ENCODE data around the gene GATA5. TPM values are rescaled to one million over a fixed set of nuclear protein-coding genes. Genes with fewer than 3 reads are reported as not detected.

GATA5 gene
- polyA plus RNA-seq, 4 donors = 2.1 to 7.7 (median 6.3) TPM

- no peak for DNase-seq (ENCODE audit: low read depth in 4 of 4, low spot score in 3 of 4)
Measured at GRCh38 chr20:62475027-62475771, 596 bp downstream of the GATA5 start.

GRCh38 chr20:62474604-62475026 lies 1.2 kb downstream of the GATA5 start:
- no peak for DNase-seq (ENCODE audit: low read depth in 4 of 4, low spot score in 3 of 4)

- DNase-seq (ENCODE audit: low read depth in 4 of 4, low spot score in 3 of 4) = no peak
Measured at GRCh38 chr20:62473717-62474603, 1.8 kb downstream of the GATA5 start.

- DNase-seq (ENCODE audit: low read depth in 4 of 4, low spot score in 3 of 4) = no peak
Measured at GRCh38 chr20:62472941-62473585, 2.7 kb downstream of the GATA5 start.

GRCh38 chr20:62472138-62472940 lies 3.5 kb downstream of the GATA5 start:
- DNase-seq (ENCODE audit: low read depth in 4 of 4, low spot score in 3 of 4) = no peak

- DNase-seq (ENCODE audit: low read depth in 4 of 4, low spot score in 3 of 4) = no peak
Measured at GRCh38 chr20:62470459-62470858, 5.3 kb downstream of the GATA5 start.

- no peak for DNase-seq (ENCODE audit: low read depth in 4 of 4, low spot score in 3 of 4)
Measured at GRCh38 chr20:62470001-62470400, 5.8 kb downstream of the GATA5 start.

- no peak for DNase-seq (ENCODE audit: low read depth in 4 of 4, low spot score in 3 of 4)
Measured at GRCh38 chr20:62469352-62469751, 6.4 kb downstream of the GATA5 start.

- no peak for DNase-seq (ENCODE audit: low read depth in 4 of 4, low spot score in 3 of 4)
Measured at GRCh38 chr20:62466806-62467537, 8.8 kb downstream of the GATA5 start.

GRCh38 chr20:62466072-62466760 lies 9.6 kb downstream of the GATA5 start:
- no peak for DNase-seq (ENCODE audit: low read depth in 4 of 4, low spot score in 3 of 4)

GRCh38 chr20:62464990-62465389 lies 10.8 kb downstream of the GATA5 start:
- no peak for DNase-seq (ENCODE audit: low read depth in 4 of 4, low spot score in 3 of 4)

- DNase-seq (ENCODE audit: low read depth in 4 of 4, low spot score in 3 of 4) = no peak
Measured at GRCh38 chr20:62464425-62464770, 11.4 kb downstream of the GATA5 start.

- DNase-seq (ENCODE audit: low read depth in 4 of 4, low spot score in 3 of 4) = no peak
Measured at GRCh38 chr20:62463651-62464424, 12.0 kb downstream of the GATA5 start.

GRCh38 chr20:62462976-62463592 lies 12.7 kb downstream of the GATA5 start:
- DNase-seq (ENCODE audit: low read depth in 4 of 4, low spot score in 3 of 4) = no peak

GRCh38 chr20:62461834-62462233 lies 14.0 kb downstream of the GATA5 start:
- DNase-seq (ENCODE audit: low read depth in 4 of 4, low spot score in 3 of 4) = no peak

GRCh38 chr20:62461157-62461556 lies 14.6 kb downstream of the GATA5 start:
- DNase-seq (ENCODE audit: low read depth in 4 of 4, low spot score in 3 of 4) = no peak

- DNase-seq (ENCODE audit: low read depth in 4 of 4, low spot score in 3 of 4) = no peak
Measured at GRCh38 chr20:62460678-62461077, 15.1 kb downstream of the GATA5 start.

GRCh38 chr20:62459488-62459887 lies 16.3 kb downstream of the GATA5 start:
- DNase-seq (ENCODE audit: low read depth in 4 of 4, low spot score in 3 of 4) = no peak

Measured in left renal pelvis (tissue), 4 donors.